Epithelial cell of prostate (primary cell): ENCODE measurements around the gene KANSL3.

Source experiments
- DNase-seq: peaks from one replicate; pipeline ENCODE4 v3.0.0-alpha.2; 2011; ENCODE audit warnings: low read depth, low spot score
- H3K27ac ChIP-seq: fragments of 450-650 bp; 2 replicates; pipeline ENCODE4 v1.5.1; 2017; ENCODE audit warnings: mild to moderate bottlenecking

The KANSL3 gene

GRCh38 chr2:96548558-96549465 lies 89.3 kb downstream of the KANSL3 start:
- H3K27ac ChIP-seq: no peak overlapping the region

GRCh38 chr2:96547731-96548171 lies 90.4 kb downstream of the KANSL3 start:
- no peak overlapping the region for H3K27ac ChIP-seq
- no peak for DNase-seq

More at GRCh38 chr2:96548558-96549465, 89.3 kb downstream of the KANSL3 start:
- DNase-seq: no peak

- H3K27ac ChIP-seq: no peak overlapping the region
- no peak for DNase-seq
These were observed 90.9 kb downstream of the KANSL3 start for GRCh38 chr2:96547203-96547641.

GRCh38 chr2:96546797-96547196 lies 91.3 kb downstream of the KANSL3 start:
- H3K27ac ChIP-seq: no peak overlapping the region
- DNase-seq: no peak

GRCh38 chr2:96546321-96546720 lies 91.8 kb downstream of the KANSL3 start:
- DNase-seq: no peak
- no peak overlapping the region for H3K27ac ChIP-seq
